ENCODE measurements around the gene ARVCF. TPM values are rescaled to one million over a fixed set of nuclear protein-coding genes. Genes with fewer than 3 reads are reported as not detected.

The ARVCF gene
- total and polyA plus RNA-seq, 9 of the 15 experiments (the other 6 are each of a cell fraction or from before 2014, with no cell fraction given): 0.03 to 97.4 (median 15.6) TPM

GRCh38 chr22:19962246-19962908 lies 54.2 kb downstream of the ARVCF start (continued):
- TF ChIP-seq ZNF57 (CRISPR knock-in tag; IDR thresholded peaks at IDR 0.05) (no peak), CREB1 (IDR thresholded peaks at IDR 0.05) (peak; percentile 36; the same call in 1 of the 2 replicates), CREB1 (CRISPR knock-in tag; IDR thresholded peaks at IDR 0.05) (no peak), DPF2 (IDR thresholded peaks at IDR 0.05) (no peak), NKRF (IDR thresholded peaks at IDR 0.05; ENCODE audit: borderline replicate concordance) (no peak), CTBP1 (IDR thresholded peaks at IDR 0.05; ENCODE audit: borderline replicate concordance) (peak; percentile 45; the same call in 1 of the 2 replicates), POLR3G (IDR thresholded peaks at IDR 0.05; ENCODE audit: extremely low read depth, insufficient read length, insufficient replicate concordance) (no peak), CC2D1A (IDR thresholded peaks at IDR 0.05) (peak; percentile 50; the same call in 1 of the 2 replicates), ZNF436 (CRISPR knock-in tag; IDR thresholded peaks at IDR 0.05) (no peak), CEBPG (CRISPR knock-in tag; IDR thresholded peaks at IDR 0.05) (no peak), CEBPG (tag; conservative IDR thresholded peaks at IDR 0.05 in 1 of 2, IDR thresholded peaks at IDR 0.05 in 1 of 2) (no peak), HNRNPLL (IDR thresholded peaks at IDR 0.05; ENCODE audit: low read depth, low read length, poor library complexity, severe bottlenecking) (peak; percentile 18), ZNF444 (CRISPR knock-in tag; IDR thresholded peaks at IDR 0.05) (no peak), MED1 (CRISPR knock-in tag; IDR thresholded peaks at IDR 0.05; ENCODE audit: borderline replicate concordance) (no peak), KLF16 (IDR thresholded peaks at IDR 0.05) (0 out of 2 replicates have a peak, but pooled peaks have one; percentile 52)
- TF ChIP-seq, protein P1, sequence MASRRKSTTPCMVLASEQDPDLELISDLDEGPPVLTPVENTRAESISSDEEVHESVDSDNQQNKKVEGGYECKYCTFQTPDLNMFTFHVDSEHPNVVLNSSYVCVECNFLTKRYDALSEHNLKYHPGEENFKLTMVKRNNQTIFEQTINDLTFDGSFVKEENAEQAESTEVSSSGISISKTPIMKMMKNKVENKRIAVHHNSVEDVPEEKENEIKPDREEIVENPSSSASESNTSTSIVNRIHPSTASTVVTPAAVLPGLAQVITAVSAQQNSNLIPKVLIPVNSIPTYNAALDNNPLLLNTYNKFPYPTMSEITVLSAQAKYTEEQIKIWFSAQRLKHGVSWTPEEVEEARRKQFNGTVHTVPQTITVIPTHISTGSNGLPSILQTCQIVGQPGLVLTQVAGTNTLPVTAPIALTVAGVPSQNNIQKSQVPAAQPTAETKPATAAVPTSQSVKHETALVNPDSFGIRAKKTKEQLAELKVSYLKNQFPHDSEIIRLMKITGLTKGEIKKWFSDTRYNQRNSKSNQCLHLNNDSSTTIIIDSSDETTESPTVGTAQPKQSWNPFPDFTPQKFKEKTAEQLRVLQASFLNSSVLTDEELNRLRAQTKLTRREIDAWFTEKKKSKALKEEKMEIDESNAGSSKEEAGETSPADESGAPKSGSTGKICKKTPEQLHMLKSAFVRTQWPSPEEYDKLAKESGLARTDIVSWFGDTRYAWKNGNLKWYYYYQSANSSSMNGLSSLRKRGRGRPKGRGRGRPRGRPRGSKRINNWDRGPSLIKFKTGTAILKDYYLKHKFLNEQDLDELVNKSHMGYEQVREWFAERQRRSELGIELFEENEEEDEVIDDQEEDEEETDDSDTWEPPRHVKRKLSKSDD (conservative IDR thresholded peaks at IDR 0.05; ENCODE audit: low read length): peak; percentile 74; the same call in 1 of the 2 replicates
- TF ChIP-seq, protein P2, sequence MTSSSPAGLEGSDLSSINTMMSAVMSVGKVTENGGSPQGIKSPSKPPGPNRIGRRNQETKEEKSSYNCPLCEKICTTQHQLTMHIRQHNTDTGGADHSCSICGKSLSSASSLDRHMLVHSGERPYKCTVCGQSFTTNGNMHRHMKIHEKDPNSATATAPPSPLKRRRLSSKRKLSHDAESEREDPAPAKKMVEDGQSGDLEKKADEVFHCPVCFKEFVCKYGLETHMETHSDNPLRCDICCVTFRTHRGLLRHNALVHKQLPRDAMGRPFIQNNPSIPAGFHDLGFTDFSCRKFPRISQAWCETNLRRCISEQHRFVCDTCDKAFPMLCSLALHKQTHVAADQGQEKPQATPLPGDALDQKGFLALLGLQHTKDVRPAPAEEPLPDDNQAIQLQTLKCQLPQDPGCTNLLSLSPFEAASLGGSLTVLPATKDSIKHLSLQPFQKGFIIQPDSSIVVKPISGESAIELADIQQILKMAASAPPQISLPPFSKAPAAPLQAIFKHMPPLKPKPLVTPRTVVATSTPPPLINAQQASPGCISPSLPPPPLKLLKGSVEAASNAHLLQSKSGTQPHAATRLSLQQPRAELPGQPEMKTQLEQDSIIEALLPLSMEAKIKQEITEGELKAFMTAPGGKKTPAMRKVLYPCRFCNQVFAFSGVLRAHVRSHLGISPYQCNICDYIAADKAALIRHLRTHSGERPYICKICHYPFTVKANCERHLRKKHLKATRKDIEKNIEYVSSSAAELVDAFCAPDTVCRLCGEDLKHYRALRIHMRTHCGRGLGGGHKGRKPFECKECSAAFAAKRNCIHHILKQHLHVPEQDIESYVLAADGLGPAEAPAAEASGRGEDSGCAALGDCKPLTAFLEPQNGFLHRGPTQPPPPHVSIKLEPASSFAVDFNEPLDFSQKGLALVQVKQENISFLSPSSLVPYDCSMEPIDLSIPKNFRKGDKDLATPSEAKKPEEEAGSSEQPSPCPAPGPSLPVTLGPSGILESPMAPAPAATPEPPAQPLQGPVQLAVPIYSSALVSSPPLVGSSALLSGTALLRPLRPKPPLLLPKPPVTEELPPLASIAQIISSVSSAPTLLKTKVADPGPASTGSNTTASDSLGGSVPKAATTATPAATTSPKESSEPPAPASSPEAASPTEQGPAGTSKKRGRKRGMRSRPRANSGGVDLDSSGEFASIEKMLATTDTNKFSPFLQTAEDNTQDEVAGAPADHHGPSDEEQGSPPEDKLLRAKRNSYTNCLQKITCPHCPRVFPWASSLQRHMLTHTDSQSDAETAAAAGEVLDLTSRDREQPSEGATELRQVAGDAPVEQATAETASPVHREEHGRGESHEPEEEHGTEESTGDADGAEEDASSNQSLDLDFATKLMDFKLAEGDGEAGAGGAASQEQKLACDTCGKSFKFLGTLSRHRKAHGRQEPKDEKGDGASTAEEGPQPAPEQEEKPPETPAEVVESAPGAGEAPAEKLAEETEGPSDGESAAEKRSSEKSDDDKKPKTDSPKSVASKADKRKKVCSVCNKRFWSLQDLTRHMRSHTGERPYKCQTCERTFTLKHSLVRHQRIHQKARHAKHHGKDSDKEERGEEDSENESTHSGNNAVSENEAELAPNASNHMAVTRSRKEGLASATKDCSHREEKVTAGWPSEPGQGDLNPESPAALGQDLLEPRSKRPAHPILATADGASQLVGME (CRISPR knock-in tag; IDR thresholded peaks at IDR 0.05): no peak
- TF ChIP-seq, protein P3, sequence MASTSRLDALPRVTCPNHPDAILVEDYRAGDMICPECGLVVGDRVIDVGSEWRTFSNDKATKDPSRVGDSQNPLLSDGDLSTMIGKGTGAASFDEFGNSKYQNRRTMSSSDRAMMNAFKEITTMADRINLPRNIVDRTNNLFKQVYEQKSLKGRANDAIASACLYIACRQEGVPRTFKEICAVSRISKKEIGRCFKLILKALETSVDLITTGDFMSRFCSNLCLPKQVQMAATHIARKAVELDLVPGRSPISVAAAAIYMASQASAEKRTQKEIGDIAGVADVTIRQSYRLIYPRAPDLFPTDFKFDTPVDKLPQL (IDR thresholded peaks at IDR 0.05; ENCODE audit: extremely low read depth, insufficient read length): no peak

Data from K562 (cell line).